ENCODE results near the gene SPATA9.

Gene SPATA9

DNA sequence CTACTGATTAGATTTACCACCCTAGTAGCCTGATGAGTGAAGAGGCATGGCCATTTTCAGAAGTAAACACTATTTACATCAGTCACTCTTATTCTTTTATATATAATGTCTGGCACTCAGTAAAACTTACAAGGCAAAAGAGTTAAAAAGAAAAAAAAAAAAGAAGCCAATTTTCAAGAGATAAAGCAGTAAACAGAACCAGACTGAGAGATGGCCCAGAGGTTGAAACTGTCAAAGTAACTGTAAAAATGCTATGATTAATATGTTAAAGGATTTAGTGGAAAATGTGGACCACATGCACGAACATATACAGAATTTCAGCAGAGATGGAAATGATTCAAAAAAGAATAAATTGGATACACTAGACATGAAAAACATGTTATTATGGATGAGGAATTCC, 69.3 kb downstream of the SPATA9 start:
- no peak for DNase-seq

GRCh38 chr5:95611396-95611795, 71.4 kb downstream of the SPATA9 start:
- DNase-seq, result no peak

DNA sequence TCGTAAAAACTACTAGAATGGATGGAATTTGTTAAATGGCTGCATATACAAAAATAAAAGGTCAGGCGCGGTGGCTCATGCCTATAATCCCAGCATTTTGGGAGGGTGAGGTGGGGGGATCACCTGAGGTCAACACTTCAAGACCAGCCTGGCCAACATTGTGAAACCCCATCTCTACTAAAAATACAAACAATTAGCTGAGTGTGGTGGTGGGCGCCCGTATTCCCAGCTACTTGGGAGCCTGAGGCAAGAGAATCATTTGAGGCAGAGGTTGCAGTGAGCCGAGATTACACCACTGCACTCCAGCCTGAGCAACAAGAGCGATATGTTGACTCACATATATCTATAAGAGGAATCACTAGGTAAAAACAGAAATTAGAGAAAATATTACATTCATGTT, 72.2 kb downstream of the SPATA9 start:
- DNase-seq, result no peak

DNA sequence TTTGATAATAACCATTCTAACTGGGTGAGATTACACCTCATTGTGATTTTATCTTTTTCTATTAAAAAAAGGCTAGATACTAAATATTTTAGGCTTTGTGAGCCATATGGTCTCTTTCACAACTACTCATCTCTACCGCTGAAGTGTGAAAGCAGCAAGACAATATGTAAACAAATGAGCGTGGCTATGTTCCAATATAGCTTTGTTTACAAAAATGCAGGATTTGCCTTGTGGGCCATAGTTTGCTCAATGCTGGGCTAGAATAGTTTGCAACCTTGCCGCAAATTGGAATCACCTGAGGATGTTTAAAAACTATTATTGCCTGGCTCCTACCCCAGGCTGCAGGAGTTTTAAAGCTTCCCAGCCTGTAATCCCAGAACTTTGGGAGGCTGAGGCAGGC, 73.1 kb downstream of the SPATA9 start:
- DNase-seq, result no peak

All from NCI-H146 (cell line).